Measurements from ENCODE around the gene ZP2.

DNA sequence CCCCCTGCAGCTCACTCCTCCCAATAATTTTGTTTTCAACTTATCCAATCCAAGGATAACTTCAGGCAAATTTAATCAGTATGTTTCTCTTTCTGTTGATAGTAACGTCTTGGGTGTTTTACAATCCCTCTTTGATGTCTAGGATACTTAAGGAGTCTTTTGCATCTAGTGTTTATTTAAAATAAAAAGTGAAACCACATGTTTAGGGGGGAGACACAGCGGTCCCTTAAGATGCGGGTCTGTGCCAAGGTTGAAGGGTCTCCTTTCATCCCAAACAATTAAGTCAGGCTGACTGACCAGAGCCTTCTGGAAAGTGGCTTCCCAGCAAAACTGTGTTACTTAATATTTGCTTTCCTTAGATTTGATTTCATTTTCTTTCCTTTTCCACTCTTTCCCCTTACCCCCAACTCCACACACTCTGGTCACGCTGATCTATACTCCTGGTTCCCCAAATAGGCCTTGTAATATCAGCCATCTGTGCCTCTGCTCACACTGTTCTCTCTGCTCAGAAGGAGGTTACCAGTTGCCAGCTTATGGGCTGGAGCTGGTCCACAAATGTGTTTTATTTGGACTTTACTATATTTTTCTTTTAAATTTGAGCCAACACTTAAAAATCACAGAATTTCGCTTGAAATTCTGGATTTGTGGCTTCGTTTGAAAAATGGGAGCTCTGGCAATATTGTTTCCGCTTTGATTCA, 33.3 kb upstream of the ZP2 start:
- TF ChIP-seq NFIC (IDR thresholded peaks at IDR 0.05) (no peak), TAF1 (IDR thresholded peaks at IDR 0.05; ENCODE audit: low read depth) (no peak), EP300 (IDR thresholded peaks at IDR 0.05; ENCODE audit: borderline replicate concordance) (no peak), CEBPB (IDR thresholded peaks at IDR 0.05) (no peak), YY1 (IDR thresholded peaks at IDR 0.05; ENCODE audit: low read depth) (no peak)
- TF ChIP-seq, protein P1, sequence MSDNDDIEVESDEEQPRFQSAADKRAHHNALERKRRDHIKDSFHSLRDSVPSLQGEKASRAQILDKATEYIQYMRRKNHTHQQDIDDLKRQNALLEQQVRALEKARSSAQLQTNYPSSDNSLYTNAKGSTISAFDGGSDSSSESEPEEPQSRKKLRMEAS (IDR thresholded peaks at IDR 0.05), result no peak
- TF ChIP-seq, protein P2, sequence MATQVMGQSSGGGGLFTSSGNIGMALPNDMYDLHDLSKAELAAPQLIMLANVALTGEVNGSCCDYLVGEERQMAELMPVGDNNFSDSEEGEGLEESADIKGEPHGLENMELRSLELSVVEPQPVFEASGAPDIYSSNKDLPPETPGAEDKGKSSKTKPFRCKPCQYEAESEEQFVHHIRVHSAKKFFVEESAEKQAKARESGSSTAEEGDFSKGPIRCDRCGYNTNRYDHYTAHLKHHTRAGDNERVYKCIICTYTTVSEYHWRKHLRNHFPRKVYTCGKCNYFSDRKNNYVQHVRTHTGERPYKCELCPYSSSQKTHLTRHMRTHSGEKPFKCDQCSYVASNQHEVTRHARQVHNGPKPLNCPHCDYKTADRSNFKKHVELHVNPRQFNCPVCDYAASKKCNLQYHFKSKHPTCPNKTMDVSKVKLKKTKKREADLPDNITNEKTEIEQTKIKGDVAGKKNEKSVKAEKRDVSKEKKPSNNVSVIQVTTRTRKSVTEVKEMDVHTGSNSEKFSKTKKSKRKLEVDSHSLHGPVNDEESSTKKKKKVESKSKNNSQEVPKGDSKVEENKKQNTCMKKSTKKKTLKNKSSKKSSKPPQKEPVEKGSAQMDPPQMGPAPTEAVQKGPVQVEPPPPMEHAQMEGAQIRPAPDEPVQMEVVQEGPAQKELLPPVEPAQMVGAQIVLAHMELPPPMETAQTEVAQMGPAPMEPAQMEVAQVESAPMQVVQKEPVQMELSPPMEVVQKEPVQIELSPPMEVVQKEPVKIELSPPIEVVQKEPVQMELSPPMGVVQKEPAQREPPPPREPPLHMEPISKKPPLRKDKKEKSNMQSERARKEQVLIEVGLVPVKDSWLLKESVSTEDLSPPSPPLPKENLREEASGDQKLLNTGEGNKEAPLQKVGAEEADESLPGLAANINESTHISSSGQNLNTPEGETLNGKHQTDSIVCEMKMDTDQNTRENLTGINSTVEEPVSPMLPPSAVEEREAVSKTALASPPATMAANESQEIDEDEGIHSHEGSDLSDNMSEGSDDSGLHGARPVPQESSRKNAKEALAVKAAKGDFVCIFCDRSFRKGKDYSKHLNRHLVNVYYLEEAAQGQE (IDR thresholded peaks at IDR 0.05; ENCODE audit: low read depth), result no peak
